ENCODE measurements around the gene ZNF423. TPM values are rescaled to one million over a fixed set of nuclear protein-coding genes. Genes with fewer than 3 reads are reported as not detected.
"Not testable (repeated sequence)": the region's sequence is repeated elsewhere in the genome, so short reads cannot be mapped to it uniquely, and the experiment has no call there.

The ZNF423 gene
- total RNA-seq, 2 donors from 2014 or later = not detected

GRCh38 chr16:49883076-49884014, 27.4 kb upstream of the ZNF423 start:
- Mint-ChIP-seq H3K4me3 (no peak overlapping the region), H3K27ac (no peak overlapping the region), H3K9me3 (no peaks in the 10 kb centered on the region), H3K27me3 (ENCODE audit: low read depth) (peaks cover 5% of the 10 kb centered on the region), H3K36me3 (ENCODE audit: insufficient read depth in 2 of 2) (no peaks in the 10 kb centered on the region), H3K4me1 (ENCODE audit: low read depth) (no peaks in the 10 kb centered on the region)
- ATAC-seq (replicated peaks in 1 of 2) = no peak
- no peak for DNase-seq

- Mint-ChIP-seq H3K27me3 (ENCODE audit: low read depth) (peaks cover 14% of the 10 kb centered on the region), H3K27ac (no peak overlapping the region), H3K4me1 (ENCODE audit: low read depth) (no peaks in the 10 kb centered on the region), H3K9me3 (no peaks in the 10 kb centered on the region), H3K36me3 (ENCODE audit: insufficient read depth in 2 of 2) (no peaks in the 10 kb centered on the region), H3K4me3 (no peak overlapping the region)
- ATAC-seq (replicated peaks in 1 of 2) (no peak), DNase-seq (no peak)
These were observed 26.0 kb upstream of the ZNF423 start for GRCh38 chr16:49881890-49882289.

GRCh38 chr16:49878540-49878939, 22.6 kb upstream of the ZNF423 start:
- not testable (repeated sequence) for H3K9me3 Mint-ChIP-seq; H3K4me1 Mint-ChIP-seq (ENCODE audit: low read depth); H3K36me3 Mint-ChIP-seq (ENCODE audit: insufficient read depth in 2 of 2); H3K27ac Mint-ChIP-seq; DNase-seq; H3K4me3 Mint-ChIP-seq; ATAC-seq (replicated peaks in 1 of 2)
- H3K27me3 Mint-ChIP-seq (ENCODE audit: low read depth) = peaks cover 36% of the 10 kb centered on the region

DNA sequence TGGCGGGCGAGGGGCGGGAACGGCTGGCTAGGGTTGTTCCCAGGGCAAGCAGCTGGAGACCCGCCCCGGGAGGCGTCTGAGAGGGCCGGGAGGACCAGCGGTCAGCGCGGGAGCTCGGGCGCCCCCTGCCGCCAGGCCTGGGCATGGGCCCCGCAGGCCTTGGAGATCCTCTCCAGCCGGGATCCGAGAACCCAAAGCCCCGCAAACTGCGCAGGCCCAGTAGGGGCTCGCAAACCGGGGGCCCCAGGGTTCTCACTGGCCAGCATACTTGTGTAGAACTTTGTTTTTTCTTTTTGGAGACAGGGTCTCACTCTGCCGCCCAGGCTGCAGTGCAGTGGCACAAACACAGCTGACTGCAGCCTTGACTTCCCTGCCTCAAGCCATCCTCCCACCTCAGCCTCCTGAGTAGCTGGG, 20.8 kb upstream of the ZNF423 start:
- ATAC-seq (replicated peaks in 1 of 2) (peak; percentile 44 to 75), DNase-seq (peak; percentile 55 to 66)
- no peaks in the 10 kb centered on the region for H3K36me3 Mint-ChIP-seq (ENCODE audit: insufficient read depth in 2 of 2)
- peaks cover 39% of the 10 kb centered on the region for H3K27me3 Mint-ChIP-seq (ENCODE audit: low read depth)
- no peaks in the 10 kb centered on the region for H3K9me3 Mint-ChIP-seq
- no peak overlapping the region for H3K4me3 Mint-ChIP-seq
- no peak overlapping the region for H3K27ac Mint-ChIP-seq
- no peaks in the 10 kb centered on the region for H3K4me1 Mint-ChIP-seq (ENCODE audit: low read depth)

DNA sequence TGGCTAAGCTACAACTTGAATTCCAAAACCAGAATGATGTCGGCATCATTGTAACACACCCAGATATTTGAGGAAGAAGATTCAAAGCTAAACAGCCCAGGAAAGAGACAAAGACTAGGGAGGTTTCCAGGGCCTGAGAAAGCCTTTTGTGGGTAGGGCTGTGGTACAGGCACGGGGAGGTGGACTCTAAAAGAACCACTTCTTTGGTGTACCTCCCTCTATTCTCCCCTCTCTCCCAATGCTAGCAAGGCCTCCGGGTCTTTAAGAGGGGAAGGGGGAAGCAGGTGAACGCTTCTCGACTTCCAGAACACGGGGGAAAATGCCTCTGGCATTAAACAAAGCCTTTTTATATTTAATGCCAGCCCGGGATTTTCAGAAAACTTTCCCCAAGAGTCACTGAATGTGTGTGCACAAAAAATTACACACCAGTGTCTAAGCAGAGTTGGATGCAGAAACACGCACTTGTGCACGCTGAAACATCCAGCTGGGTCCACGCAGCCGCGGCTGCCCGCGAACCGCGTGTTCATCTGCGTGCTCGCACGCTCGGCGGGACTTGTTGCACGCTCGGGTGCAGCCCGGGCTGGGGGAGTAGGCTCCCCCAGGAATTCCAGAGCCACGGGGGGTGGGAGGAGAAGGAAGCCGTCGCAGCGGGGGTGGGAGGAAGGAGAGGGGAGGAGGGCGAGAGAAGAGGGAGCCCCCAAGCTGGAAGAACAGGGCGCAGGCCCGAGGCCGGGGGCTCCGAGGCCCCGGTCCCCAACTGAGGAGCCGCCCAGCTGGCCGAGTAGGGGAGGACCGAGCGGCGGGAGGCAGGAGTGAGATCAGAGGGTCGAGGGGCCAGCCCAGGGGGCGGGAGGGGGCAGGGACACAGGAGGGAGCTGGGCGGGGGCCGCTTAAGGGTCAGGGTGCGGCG, 20.1 kb upstream of the ZNF423 start:
- Mint-ChIP-seq H3K4me1 (ENCODE audit: low read depth) (no peaks in the 10 kb centered on the region), H3K9me3 (no peaks in the 10 kb centered on the region), H3K27me3 (ENCODE audit: low read depth) (peaks cover 39% of the 10 kb centered on the region), H3K36me3 (ENCODE audit: insufficient read depth in 2 of 2) (no peaks in the 10 kb centered on the region), H3K4me3 (no peak overlapping the region), H3K27ac (no peak overlapping the region)
- ATAC-seq (replicated peaks in 1 of 2) (no peak), DNase-seq (no peak)

DNA sequence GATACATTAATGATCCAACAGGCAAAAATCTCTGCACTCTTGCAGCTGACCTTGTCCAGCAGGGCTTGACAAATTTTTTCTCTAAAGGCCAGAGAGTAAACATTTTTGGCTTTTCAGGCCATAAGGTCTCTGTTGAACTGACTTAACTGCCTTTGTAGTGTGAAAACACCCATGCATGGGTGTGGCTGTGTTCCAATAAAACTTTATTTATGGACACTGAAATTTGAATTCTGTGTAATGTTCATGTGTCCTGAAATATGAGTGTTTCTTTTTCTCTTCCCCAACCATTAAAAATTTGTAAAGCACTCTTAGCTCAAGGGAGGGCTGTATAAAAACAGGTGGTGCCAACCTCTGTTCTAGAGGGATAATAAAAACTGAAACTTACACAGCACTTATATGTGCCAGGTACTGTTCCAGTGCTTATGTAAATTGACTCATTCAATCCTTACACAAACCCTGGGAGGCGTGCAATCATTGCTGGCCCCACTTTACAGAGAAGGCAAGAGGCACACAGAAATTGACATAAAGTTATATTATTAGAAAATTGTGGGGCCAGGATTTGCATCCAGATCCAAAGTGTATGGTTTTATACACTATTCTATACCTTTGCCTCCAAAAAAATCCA, 18.8 kb upstream of the ZNF423 start:
- no peaks in the 10 kb centered on the region for H3K36me3 Mint-ChIP-seq (ENCODE audit: insufficient read depth in 2 of 2)
- no peaks in the 10 kb centered on the region for H3K9me3 Mint-ChIP-seq
- H3K27me3 Mint-ChIP-seq (ENCODE audit: low read depth) = peaks cover 39% of the 10 kb centered on the region
- no peak overlapping the region for H3K4me3 Mint-ChIP-seq
- DNase-seq = no peak
- no peak for ATAC-seq (replicated peaks in 1 of 2)
- H3K4me1 Mint-ChIP-seq (ENCODE audit: low read depth) = no peaks in the 10 kb centered on the region
- no peak overlapping the region for H3K27ac Mint-ChIP-seq

DNA sequence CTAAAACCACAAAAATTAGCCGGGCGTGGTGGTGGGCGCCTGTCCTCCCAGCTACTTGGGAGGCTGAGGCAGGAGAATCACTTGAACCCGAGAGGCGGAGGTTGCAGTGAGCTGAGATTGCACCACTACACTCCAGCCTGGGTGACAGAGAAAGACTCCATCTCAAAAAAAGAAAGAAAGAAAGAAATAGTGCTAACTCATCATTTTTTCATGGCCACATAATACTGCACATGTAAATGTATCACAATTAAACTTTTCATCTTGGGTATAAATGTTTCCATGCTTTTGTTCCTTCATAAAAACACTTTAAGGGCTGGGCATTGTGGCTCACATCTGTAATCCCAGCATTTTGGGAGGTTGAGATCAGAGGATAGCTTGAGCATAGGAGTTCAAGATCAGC, 15.9 kb upstream of the ZNF423 start:
- not testable (repeated sequence) for H3K4me3 Mint-ChIP-seq; H3K27ac Mint-ChIP-seq; H3K36me3 Mint-ChIP-seq (ENCODE audit: insufficient read depth in 2 of 2); DNase-seq; H3K9me3 Mint-ChIP-seq; ATAC-seq (replicated peaks in 1 of 2); H3K4me1 Mint-ChIP-seq (ENCODE audit: low read depth)
- H3K27me3 Mint-ChIP-seq (ENCODE audit: low read depth) = peaks cover 36% of the 10 kb centered on the region

DNA sequence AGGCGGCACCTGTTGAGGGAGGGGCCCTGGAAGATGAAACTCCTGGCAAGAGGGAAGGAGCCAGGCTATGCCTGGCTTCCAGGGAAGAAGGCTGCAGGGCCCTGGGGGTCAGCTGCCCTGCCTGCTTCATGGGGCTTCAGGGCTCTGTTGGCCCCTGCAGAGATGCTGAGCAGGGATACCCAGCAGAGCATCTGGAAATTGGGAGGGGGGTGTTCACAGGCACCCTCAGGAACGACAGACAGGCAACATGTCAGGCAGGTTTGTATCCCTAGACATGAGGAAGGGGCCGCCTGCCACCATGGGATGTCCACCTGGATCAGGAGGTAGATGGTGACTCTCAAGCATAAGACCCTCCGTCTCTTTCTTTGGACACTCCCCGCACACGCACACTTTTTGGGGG, 13.8 kb upstream of the ZNF423 start:
- Mint-ChIP-seq H3K27me3 (ENCODE audit: low read depth) (peaks cover 25% of the 10 kb centered on the region), H3K9me3 (no peaks in the 10 kb centered on the region), H3K27ac (no peak overlapping the region), H3K36me3 (ENCODE audit: insufficient read depth in 2 of 2) (no peaks in the 10 kb centered on the region), H3K4me1 (ENCODE audit: low read depth) (no peaks in the 10 kb centered on the region), H3K4me3 (no peak overlapping the region)
- ATAC-seq (replicated peaks in 1 of 2) (no peak), DNase-seq (no peak)

DNA sequence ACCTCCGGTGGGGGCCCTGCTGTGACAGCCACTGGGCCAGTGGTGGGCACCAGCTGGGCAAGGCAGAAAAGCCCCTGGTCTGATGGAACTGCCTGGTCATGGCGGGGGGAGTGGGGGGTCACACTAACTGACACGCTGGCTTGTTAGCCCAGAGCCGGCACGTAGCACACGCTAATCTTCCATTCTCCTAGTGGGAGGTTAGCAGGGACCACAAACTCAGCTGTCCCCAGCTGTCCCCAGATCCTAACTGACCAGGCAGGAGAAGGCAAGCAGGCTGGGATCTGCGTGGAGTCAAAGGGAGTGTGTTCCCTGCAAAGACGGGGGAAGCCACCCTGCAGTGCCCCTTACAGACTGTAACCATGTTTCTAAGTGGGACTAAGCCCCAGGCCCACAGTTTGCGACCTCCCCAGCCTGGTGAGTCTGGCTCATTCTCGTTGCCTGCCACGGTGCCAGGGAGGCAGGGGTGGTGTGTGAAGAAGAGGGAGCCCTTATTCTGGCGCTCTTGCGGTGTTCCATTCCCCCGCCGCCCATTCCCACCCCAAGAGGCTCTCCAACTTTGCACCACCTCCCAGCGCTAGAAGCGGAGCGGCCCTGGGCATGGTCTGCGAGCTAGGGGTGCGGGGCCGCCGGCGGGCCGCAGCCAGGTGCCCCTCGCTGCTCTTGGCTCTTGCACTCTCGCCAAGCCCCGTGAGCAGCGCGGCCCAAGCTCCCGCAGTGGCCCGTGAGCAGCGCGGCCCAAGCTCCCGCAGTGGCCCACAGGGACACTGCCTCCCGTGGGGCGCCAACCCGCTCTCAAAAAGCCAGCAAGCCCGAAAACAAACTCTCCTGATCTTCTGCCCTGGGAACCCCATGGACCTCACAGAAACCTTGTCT, 12.1 kb upstream of the ZNF423 start:
- Mint-ChIP-seq H3K27ac (no peak overlapping the region), H3K36me3 (ENCODE audit: insufficient read depth in 2 of 2) (no peaks in the 10 kb centered on the region), H3K4me3 (no peak overlapping the region), H3K27me3 (ENCODE audit: low read depth) (peaks cover 8% of the 10 kb centered on the region), H3K4me1 (ENCODE audit: low read depth) (no peaks in the 10 kb centered on the region), H3K9me3 (no peaks in the 10 kb centered on the region)
- ATAC-seq (replicated peaks in 1 of 2) (no peak), DNase-seq (no peak)

DNA sequence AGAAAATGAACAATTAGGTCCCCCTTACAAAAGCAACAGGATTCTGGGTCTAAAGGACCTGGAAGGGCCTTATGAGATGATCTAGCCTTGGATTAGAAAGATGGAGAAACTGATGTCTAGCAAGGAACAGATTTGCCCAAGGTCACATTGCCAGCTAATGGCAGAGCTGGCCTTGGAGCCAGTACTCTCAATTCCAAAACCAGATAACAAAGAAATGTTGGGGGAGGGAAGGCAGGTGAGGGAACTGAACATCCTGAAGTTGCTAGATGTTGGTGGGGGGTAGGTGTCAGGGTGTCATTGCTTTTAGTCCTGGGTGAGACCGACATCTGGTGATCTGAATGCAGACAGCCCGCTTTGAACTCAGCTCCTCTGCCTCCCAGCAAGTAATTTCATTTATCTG, 11.3 kb upstream of the ZNF423 start:
- DNase-seq (no peak), ATAC-seq (replicated peaks in 1 of 2) (no peak)
- no peak overlapping the region for H3K4me3 Mint-ChIP-seq
- H3K36me3 Mint-ChIP-seq (ENCODE audit: insufficient read depth in 2 of 2) = no peaks in the 10 kb centered on the region
- H3K27ac Mint-ChIP-seq = no peak overlapping the region
- H3K4me1 Mint-ChIP-seq (ENCODE audit: low read depth) = no peaks in the 10 kb centered on the region
- no peaks in the 10 kb centered on the region for H3K9me3 Mint-ChIP-seq
- H3K27me3 Mint-ChIP-seq (ENCODE audit: low read depth) = peaks cover 6% of the 10 kb centered on the region

DNA sequence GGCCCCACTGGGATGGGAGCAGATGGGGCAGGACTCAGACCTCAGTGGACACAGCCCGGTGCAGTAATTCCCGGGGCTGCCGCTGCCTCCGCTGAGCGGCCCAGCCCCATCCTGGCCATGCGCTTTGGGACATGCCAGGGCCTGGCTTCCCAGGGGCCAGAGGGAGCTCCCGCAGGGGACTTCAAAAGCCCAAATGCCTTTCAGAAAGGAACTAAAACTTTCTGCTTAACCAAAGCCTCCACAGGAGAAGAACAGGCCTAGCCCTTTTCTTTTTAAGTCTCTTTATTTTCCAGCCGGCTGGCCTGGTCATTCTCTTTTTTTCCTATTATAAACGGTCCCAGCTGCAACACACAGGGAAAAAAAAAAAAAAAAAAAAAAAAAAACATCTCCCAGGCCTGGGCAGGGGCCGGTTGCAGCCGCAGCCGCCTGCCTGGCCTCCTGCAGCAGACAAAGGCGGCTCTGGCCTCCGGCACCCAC, 10.7 kb upstream of the ZNF423 start:
- Mint-ChIP-seq H3K36me3 (ENCODE audit: insufficient read depth in 2 of 2) (no peaks in the 10 kb centered on the region), H3K27me3 (ENCODE audit: low read depth) (peaks cover 12% of the 10 kb centered on the region), H3K4me3 (no peak overlapping the region), H3K4me1 (ENCODE audit: low read depth) (no peaks in the 10 kb centered on the region), H3K27ac (no peak overlapping the region), H3K9me3 (no peaks in the 10 kb centered on the region)
- ATAC-seq (replicated peaks in 1 of 2) = no peak
- DNase-seq = no peak

DNA sequence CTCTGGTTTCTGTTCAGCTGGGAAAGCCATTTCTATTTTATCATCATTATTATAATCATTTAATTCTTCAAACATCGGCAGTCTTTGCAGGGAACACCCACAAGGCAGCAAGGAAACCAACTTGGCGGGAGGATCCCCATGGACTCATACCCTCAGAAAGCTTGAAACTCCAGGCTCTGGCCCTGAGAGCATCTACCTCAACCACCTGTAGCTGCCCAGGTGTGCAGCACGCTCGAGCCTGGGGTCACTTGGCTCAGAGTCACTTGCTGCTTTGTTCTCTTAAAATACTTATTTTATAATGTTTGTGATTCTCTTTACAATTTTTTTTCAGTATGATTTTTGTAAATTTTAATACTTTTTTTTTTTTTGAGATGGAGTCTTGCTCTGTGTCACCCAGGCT, 6.8 kb upstream of the ZNF423 start:
- Mint-ChIP-seq H3K4me3 (no peak overlapping the region), H3K27ac (no peak overlapping the region), H3K4me1 (ENCODE audit: low read depth) (peaks cover under 1% of the 10 kb centered on the region), H3K9me3 (no peaks in the 10 kb centered on the region), H3K27me3 (ENCODE audit: low read depth) (peaks cover 35% of the 10 kb centered on the region), H3K36me3 (ENCODE audit: insufficient read depth in 2 of 2) (no peaks in the 10 kb centered on the region)
- DNase-seq = no peak
- ATAC-seq (replicated peaks in 1 of 2) = no peak

All from activated T-cell treated with anti-CD3 and anti-CD28 coated beads, Interleukin-2, amount 50 U/mL, for 72 hours (primary cell).